Neural progenitor cell (in vitro differentiated cells): ENCODE results near the gene PPP2R5C. TPM values are rescaled to one million over a fixed set of nuclear protein-coding genes. Genes with fewer than 3 reads are reported as not detected.

Source experiments
- DNase-seq: peaks from one replicate; pipeline ENCODE4 v3.0.0-alpha.2; 2016; ENCODE audit warnings: low spot score
- H2AFZ ChIP-seq: fragments of 200-600 bp; sonication (generic); replicated peaks from 2 replicates; pipeline ENCODE4 v1.6.1; 2016; ENCODE audit warnings: antibody characterized with exemption
- H3F3A ChIP-seq: fragments of 200-600 bp; sonication (generic); 2 replicates; pipeline ENCODE4 v1.6.1; 2016; ENCODE audit warnings: antibody characterized with exemption, low read depth
- H3K27ac ChIP-seq: fragments of 200-600 bp; sonication (generic); 2 replicates; pipeline ENCODE4 v1.5.1; 2016; ENCODE audit warnings: mild to moderate bottlenecking
- H3K27me3 ChIP-seq: fragments of 200-600 bp; sonication (generic); 2 replicates; pipeline ENCODE4 v1.6.1; 2016; ENCODE audit warnings: mild to moderate bottlenecking, moderate library complexity
- H3K36me3 ChIP-seq: fragments of 200-600 bp; sonication (generic); 2 replicates; pipeline ENCODE4 v1.5.1; 2016
- H3K4me1 ChIP-seq: fragments of 200-600 bp; sonication (generic); 2 replicates; pipeline ENCODE4 v1.6.1; 2016; ENCODE audit warnings: mixed run types
- H3K4me2 ChIP-seq: fragments of 200-600 bp; sonication (generic); 2 replicates; pipeline ENCODE4 v1.6.1; 2016
- H3K4me3 ChIP-seq: fragments of 200-600 bp; sonication (generic); 2 replicates; pipeline ENCODE4 v1.5.1; 2016
- H3K79me2 ChIP-seq: fragments of 200-600 bp; sonication (generic); 2 replicates; pipeline ENCODE4 v1.6.1; 2016; ENCODE audit warnings: low read depth
- H3K9ac ChIP-seq: fragments of 200-600 bp; sonication (generic); 2 replicates; pipeline ENCODE4 v1.6.1; 2016
- H3K9me3 ChIP-seq: fragments of 200-600 bp; sonication (generic); 2 replicates; pipeline ENCODE4 v1.5.1; 2016; ENCODE audit warnings: low read depth
- H4K20me1 ChIP-seq: fragments of 200-600 bp; sonication (generic); 2 replicates; pipeline ENCODE4 v1.6.1; 2016; ENCODE audit warnings: low read depth
- H3K27ac Mint-ChIP-seq: 3 replicates; pipeline ENCODE4 v1.8.0; 2021; ENCODE audit warnings: mixed read lengths
- H3K27me3 Mint-ChIP-seq: 2 replicates; pipeline ENCODE4 v1.8.0; 2022; ENCODE audit warnings: low read depth, mild to moderate bottlenecking, inconsistent platforms, moderate library complexity, mixed read lengths; ENCODE audit not compliant: insufficient read depth
- H3K36me3 Mint-ChIP-seq: 3 replicates; pipeline ENCODE4 v1.8.0; 2021; ENCODE audit warnings: mixed read lengths
- H3K4me1 Mint-ChIP-seq: 3 replicates; pipeline ENCODE4 v1.8.0; 2021; ENCODE audit warnings: mixed read lengths
- H3K4me3 Mint-ChIP-seq: 3 replicates; pipeline ENCODE4 v1.8.0; 2021; ENCODE audit warnings: mild to moderate bottlenecking, moderate library complexity, mixed read lengths
- H3K9me3 Mint-ChIP-seq: 3 replicates; pipeline ENCODE4 v1.8.0; 2020; ENCODE audit warnings: mixed read lengths
- EZH2 ChIP-seq: fragments of 200-600 bp; sonication (generic); IDR thresholded peaks from 2 replicates; pipeline ENCODE4 v1.6.1; 2017; ENCODE audit warnings: antibody characterized with exemption, mild to moderate bottlenecking, moderate library complexity
- EZH2phosphoT487 ChIP-seq: fragments of 200-600 bp; sonication (generic); IDR thresholded peaks from 2 replicates; pipeline ENCODE4 v1.6.1; 2017; ENCODE audit warnings: antibody characterized with exemption
- total RNA-seq: library from RNA; depleted of rRNA; stranded (reverse); fragments of >200 nt; gene quantifications from 2 replicates; pipeline ENCODE4 v1.2.3, GENCODE V29; 2015; ENCODE audit warnings: low replicate concordance
- TF ChIP-seq, protein P1 (sequence below): fragments of 200-600 bp; sonication (generic); IDR thresholded peaks from 2 replicates; pipeline ENCODE4 v1.5.1; 2017; ENCODE audit warnings: antibody characterized with exemption, mild to moderate bottlenecking

The PPP2R5C gene
- total RNA-seq, 1 donor from 2014 or later, result 183 TPM

DNA sequence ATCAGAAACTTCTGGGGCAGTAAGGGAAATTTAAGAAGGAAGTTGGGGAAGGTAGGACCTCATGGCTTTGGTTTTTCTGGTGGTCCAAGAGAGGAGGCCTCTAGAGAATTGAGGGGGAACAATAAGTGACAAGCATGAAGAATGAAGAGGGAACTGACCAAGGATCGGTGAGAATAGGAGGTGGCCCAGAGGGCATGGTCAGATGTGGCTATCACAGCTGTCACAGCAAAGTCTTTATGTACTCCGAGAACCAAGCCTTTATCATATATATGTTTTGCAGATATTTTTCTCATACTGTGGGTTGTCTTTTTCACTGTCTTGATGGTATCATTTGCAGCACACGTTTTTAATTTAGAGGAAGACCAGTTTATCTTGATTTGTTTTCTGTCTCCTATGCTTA is 64.3 kb downstream of the PPP2R5C start:
- DNase-seq, result no peak
- peaks cover 10% of the 10 kb centered on the region for H3K4me1 Mint-ChIP-seq
- H3F3A ChIP-seq, result no peaks in the 10 kb centered on the region
- peaks cover 92% of the 10 kb centered on the region for H3K79me2 ChIP-seq
- no peak overlapping the region for H3K27ac ChIP-seq
- H3K27ac Mint-ChIP-seq, result no peak overlapping the region
- peaks cover 2% of the 10 kb centered on the region for H3K27me3 Mint-ChIP-seq
- H2AFZ ChIP-seq, result no peak overlapping the region
- no peak overlapping the region for H3K9ac ChIP-seq
- no peak overlapping the region for H3K4me2 ChIP-seq
- H3K4me3 Mint-ChIP-seq, result no peak overlapping the region
- peaks cover 39% of the 10 kb centered on the region for H3K36me3 Mint-ChIP-seq
- H3K4me3 ChIP-seq, result no peak overlapping the region
- no peaks in the 10 kb centered on the region for H3K36me3 ChIP-seq
- no peaks in the 10 kb centered on the region for H3K27me3 ChIP-seq
- peaks cover 15% of the 10 kb centered on the region for H3K9me3 Mint-ChIP-seq
- TF ChIP-seq EZH2 (no peak), EZH2phosphoT487 (no peak)
- TF ChIP-seq, protein P1, sequence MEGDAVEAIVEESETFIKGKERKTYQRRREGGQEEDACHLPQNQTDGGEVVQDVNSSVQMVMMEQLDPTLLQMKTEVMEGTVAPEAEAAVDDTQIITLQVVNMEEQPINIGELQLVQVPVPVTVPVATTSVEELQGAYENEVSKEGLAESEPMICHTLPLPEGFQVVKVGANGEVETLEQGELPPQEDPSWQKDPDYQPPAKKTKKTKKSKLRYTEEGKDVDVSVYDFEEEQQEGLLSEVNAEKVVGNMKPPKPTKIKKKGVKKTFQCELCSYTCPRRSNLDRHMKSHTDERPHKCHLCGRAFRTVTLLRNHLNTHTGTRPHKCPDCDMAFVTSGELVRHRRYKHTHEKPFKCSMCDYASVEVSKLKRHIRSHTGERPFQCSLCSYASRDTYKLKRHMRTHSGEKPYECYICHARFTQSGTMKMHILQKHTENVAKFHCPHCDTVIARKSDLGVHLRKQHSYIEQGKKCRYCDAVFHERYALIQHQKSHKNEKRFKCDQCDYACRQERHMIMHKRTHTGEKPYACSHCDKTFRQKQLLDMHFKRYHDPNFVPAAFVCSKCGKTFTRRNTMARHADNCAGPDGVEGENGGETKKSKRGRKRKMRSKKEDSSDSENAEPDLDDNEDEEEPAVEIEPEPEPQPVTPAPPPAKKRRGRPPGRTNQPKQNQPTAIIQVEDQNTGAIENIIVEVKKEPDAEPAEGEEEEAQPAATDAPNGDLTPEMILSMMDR, result no peak
- no peaks in the 10 kb centered on the region for H3K4me1 ChIP-seq
- H4K20me1 ChIP-seq, result peaks cover 53% of the 10 kb centered on the region
- H3K9me3 ChIP-seq, result no peaks in the 10 kb centered on the region

DNA sequence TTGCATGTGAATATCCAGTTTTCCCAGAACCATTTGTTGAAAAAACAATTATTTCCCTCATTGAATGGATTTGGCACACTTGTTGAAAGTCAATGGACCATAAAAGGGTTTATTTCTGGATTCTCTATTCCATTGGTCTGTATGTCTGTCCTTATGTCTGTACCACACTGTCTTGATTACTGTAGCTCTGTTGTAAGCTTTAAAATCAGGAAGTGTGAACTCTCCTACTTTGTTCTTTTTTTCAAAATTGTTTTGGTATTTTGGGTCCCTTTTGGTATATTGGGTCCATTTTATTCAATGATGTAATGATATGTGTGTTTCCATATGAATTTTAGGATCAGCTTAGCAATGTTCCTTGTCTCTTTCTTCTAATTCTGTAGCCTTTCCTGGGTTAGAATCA is 64.8 kb downstream of the PPP2R5C start:
- H3F3A ChIP-seq, result no peaks in the 10 kb centered on the region
- peaks cover 2% of the 10 kb centered on the region for H3K27me3 Mint-ChIP-seq
- no peak overlapping the region for H3K4me3 Mint-ChIP-seq
- H3K79me2 ChIP-seq, result peaks cover 92% of the 10 kb centered on the region
- H3K36me3 ChIP-seq, result no peaks in the 10 kb centered on the region
- no peak for TF ChIP-seq EZH2phosphoT487
- TF ChIP-seq, protein P1, result no peak
- TF ChIP-seq EZH2, result no peak
- H3K27ac ChIP-seq, result no peak overlapping the region
- no peaks in the 10 kb centered on the region for H3K9me3 ChIP-seq
- H3K4me2 ChIP-seq, result no peak overlapping the region
- no peak overlapping the region for H2AFZ ChIP-seq
- H3K4me1 Mint-ChIP-seq, result peaks cover 10% of the 10 kb centered on the region
- H4K20me1 ChIP-seq, result peaks cover 55% of the 10 kb centered on the region
- H3K27me3 ChIP-seq, result no peaks in the 10 kb centered on the region
- H3K9me3 Mint-ChIP-seq, result peaks cover 15% of the 10 kb centered on the region
- no peak overlapping the region for H3K4me3 ChIP-seq
- no peak overlapping the region for H3K9ac ChIP-seq
- H3K27ac Mint-ChIP-seq, result no peak overlapping the region
- DNase-seq, result no peak
- H3K36me3 Mint-ChIP-seq, result peaks cover 39% of the 10 kb centered on the region
- no peaks in the 10 kb centered on the region for H3K4me1 ChIP-seq

DNA sequence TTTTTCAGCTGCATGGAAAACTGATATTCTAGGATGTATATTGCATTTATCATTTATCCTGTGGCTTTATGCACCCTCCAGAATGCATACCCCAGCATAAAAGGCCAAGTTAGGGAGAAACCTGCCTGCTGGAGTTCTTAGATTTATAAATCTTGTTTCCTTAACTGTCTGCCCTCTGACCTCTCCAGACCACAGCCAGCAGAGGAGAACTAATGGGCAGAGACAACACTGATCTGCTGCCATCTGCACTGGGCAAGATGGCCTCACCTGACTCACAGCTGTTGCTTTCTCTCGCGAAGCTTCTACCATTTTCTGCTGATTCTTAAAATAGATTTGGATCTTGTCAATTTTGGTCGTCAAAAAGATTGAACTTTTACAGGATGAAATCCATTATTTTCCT is 65.8 kb downstream of the PPP2R5C start:
- Histone ChIP-seq H3F3A (no peaks in the 10 kb centered on the region), H2AFZ (no peak overlapping the region), H3K27ac (no peak overlapping the region), H3K4me2 (no peak overlapping the region), H3K36me3 (no peaks in the 10 kb centered on the region), H3K4me1 (no peaks in the 10 kb centered on the region), H3K27me3 (no peaks in the 10 kb centered on the region), H3K9ac (no peak overlapping the region), H4K20me1 (peaks cover 56% of the 10 kb centered on the region), H3K4me3 (no peak overlapping the region), H3K9me3 (no peaks in the 10 kb centered on the region), H3K79me2 (peaks cover 92% of the 10 kb centered on the region)
- TF ChIP-seq, protein P1, result no peak
- TF ChIP-seq EZH2 (no peak), EZH2phosphoT487 (no peak)
- peaks cover 2% of the 10 kb centered on the region for H3K27me3 Mint-ChIP-seq
- H3K36me3 Mint-ChIP-seq, result peaks cover 42% of the 10 kb centered on the region
- H3K27ac Mint-ChIP-seq, result no peak overlapping the region
- H3K4me1 Mint-ChIP-seq, result peaks cover 10% of the 10 kb centered on the region
- no peak overlapping the region for H3K4me3 Mint-ChIP-seq
- peaks cover 15% of the 10 kb centered on the region for H3K9me3 Mint-ChIP-seq
- no peak for DNase-seq
